GM12892 (cell line): Measurements from ENCODE around the gene ARL5A.
A peak's percentile ranks its signal among the peaks of the same experiment; 100 is the strongest.
"Not testable (repeated sequence)": the region's sequence is repeated elsewhere in the genome, so short reads cannot be mapped to it uniquely, and the experiment has no call there.

Experiments
- DNase-seq: peaks from one replicate; pipeline ENCODE4 v3.0.0; 2011; ENCODE audit not compliant: insufficient read length
- FAIRE-seq: peaks from 2 replicates; lab custom pipeline; 2011; peaks lifted over from hg19 to GRCh38; lab: Jason Lieb, UNC
- POLR2A ChIP-seq: IDR thresholded peaks from 2 replicates; pipeline ENCODE4 v1.6.1; 2011; ENCODE audit warnings: low read depth, low read length, control low read depth
- POLR2AphosphoS5 ChIP-seq: IDR thresholded peaks from 2 replicates; pipeline ENCODE4 v1.6.1; 2011; ENCODE audit warnings: low read depth, low read length, control low read depth
- TAF1 ChIP-seq: IDR thresholded peaks from 2 replicates; pipeline ENCODE4 v1.6.1; 2011; ENCODE audit warnings: low read depth, mild to moderate bottlenecking, control low read depth, low read length, borderline replicate concordance

Gene ARL5A

GRCh38 chr2:151810489-151810888, 17.7 kb downstream of the ARL5A start:
- DNase-seq: no peak
- TF ChIP-seq POLR2AphosphoS5 (no peak), TAF1 (no peak), POLR2A (no peak)
- no peak for FAIRE-seq

- FAIRE-seq: no peak
- TF ChIP-seq POLR2A (no peak), TAF1 (no peak), POLR2AphosphoS5 (no peak)
- DNase-seq: no peak
These were observed 19.2 kb downstream of the ARL5A start for GRCh38 chr2:151809073-151809383.

DNA sequence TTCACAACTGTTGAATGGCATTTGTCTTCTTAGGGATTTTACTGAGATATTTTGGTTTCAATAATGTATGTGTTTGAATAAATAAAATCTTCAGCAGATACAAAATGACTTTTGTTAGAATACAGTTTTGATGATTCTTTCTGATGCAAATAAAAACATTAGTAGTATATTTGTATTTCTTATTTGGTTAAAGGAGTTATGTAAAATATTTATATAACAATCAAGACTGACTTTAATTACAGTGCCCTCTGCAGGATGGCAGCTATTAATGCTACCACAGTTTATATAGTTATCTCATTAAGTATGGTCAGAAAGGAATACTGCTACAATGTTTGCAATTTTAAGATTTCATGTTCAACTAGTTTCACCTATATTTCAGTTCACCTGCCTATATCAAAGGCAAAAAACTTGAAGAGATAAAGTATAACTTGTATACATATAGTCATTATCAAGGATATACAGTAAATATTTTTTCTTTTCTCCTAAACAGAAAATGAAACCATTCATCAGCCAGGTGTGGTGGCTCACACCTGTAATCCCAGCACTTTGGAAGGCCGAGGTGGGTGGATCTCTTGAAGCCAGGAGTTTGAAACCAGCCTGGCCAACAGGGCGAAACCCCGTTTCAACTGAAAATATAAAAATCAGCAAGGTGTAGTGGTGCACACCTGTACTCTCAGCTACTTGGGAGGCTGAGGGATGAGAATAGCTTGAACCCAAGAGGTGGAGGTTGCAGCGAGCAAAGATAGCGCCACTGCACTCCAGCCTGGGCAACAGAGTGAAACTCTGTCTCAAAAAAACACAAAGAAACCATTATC, 19.8 kb downstream of the ARL5A start:
- FAIRE-seq (no peak), DNase-seq (no peak)
- TF ChIP-seq TAF1 (no peak), POLR2A (no peak), POLR2AphosphoS5 (no peak)

- FAIRE-seq: no peak
These were observed 22.3 kb downstream of the ARL5A start for GRCh38 chr2:151805961-151806360.

DNA sequence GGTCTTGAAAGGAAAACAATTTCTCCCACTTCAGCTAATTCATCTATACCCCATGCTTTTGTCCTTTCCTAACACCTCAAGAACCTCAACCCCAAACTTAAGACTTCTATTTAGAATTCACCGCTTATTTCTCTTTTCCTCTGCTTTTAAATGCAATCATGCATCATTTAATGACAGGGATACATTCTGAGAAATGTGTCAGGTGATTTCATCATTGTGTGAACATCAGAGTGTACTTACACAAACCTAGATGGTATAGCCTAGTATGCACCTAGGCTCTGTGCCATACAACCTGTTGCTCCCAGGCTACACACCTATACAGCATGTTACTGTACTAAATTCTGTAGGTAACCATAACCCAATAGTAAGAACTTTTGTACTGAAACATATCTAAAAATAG, 22.9 kb downstream of the ARL5A start:
- TF ChIP-seq POLR2A: no peak
- no peak for TF ChIP-seq TAF1
- TF ChIP-seq POLR2AphosphoS5: no peak
- no peak for DNase-seq
- no peak for FAIRE-seq

More at GRCh38 chr2:151805961-151806360, 22.3 kb downstream of the ARL5A start:
- no peak for DNase-seq
- no peak for TF ChIP-seq POLR2AphosphoS5
- no peak for TF ChIP-seq TAF1
- TF ChIP-seq POLR2A: no peak

DNA sequence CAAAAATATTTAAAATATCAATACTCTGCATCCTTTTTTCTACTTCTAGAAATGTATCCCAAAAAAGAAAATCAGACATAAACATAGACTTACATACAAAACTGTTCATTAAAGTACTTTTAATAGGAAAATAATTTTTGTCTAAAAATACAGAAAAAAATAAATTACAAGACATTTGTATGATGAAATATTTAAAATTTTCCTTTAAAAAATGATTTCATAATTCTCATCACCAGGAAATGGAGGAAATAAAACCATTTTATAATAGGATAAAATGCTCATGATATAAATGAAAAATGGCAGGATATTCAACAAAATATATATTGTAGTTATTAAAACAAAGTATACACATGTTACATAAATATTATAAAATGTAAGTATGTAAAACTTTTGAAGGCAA, 24.4 kb downstream of the ARL5A start:
- FAIRE-seq: no peak
- DNase-seq: no peak
- TF ChIP-seq TAF1 (no peak), POLR2AphosphoS5 (no peak), POLR2A (no peak)

GRCh38 chr2:151802315-151802714, 25.9 kb downstream of the ARL5A start:
- FAIRE-seq (no peak), DNase-seq (no peak)
- TF ChIP-seq POLR2AphosphoS5: no peak
- TF ChIP-seq POLR2A: no peak
- no peak for TF ChIP-seq TAF1

DNA sequence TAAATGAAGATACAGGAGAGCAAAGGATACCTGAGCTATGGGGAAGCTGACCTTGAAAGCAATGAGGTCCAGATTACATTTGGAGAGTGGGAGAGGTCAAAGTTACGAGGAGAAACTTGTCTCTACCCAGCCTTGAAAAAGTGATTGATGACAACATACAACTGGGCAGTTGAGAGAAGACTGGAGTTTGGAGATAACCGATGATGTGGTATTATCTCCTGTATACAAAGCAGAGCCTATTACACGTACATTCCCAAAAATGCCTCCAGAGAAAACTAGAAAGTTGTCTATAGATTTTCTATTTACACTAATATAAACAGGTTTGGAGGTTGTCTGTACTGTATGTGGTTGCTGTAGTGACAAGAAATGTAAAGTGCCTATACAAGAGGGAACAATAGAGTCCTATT, 28.3 kb downstream of the ARL5A start:
- DNase-seq (no peak), FAIRE-seq (no peak)
- TF ChIP-seq TAF1 (no peak), POLR2AphosphoS5 (no peak), POLR2A (no peak)

GRCh38 chr2:151796774-151797173, 31.4 kb downstream of the ARL5A start:
- peak; percentile 73 for FAIRE-seq
- TF ChIP-seq POLR2A (no peak), POLR2AphosphoS5 (no peak), TAF1 (no peak)
- no peak for DNase-seq

DNA sequence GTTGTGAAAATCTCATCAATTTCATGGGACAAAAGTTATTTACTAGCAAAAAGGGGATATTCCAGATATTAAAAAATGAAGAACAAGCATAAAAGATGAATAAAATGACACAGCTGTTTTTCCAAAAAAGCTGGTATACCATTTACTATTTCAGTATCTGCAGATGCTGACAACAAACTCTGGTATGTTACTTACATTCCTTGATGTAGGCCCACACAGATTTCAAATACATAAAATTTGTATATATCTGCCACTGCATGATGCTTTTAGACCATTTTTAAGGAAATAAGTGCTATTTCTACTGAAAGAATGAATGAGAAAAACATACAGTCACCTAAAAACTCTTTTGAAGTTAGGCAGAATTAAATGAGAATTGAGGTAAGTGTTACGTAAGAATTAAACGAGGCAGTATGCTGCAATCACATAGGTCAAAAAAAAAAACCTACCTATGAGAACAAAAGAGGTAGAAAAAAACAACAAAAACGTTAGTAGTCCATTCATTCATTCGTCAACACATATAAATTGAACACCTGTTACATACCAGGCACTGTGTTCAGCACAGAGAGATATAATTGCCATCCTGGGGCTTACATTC, 32.5 kb downstream of the ARL5A start:
- DNase-seq: no peak
- peak; percentile 51 for FAIRE-seq
- TF ChIP-seq TAF1 (no peak), POLR2AphosphoS5 (no peak), POLR2A (no peak)

DNA sequence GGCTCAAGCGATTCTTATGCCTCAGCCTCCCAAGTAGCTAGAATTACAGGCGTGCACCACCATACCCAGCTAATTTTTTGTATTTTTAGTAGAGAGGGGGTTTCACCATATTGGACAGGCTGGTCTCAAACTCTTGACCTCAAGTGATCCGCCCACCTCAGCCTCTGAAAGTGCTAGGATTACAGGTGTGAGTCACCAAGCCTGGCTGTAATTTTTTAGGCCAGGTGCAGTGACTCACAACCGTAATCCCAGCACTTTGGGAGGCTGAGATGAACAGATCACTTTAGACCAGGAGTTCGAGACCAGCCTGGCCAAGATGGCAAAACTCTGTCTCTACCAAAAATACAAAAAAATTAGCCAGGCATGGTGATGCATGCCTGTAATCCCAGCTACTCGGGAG, 33.8 kb downstream of the ARL5A start:
- DNase-seq, FAIRE-seq: not testable (repeated sequence)

DNA sequence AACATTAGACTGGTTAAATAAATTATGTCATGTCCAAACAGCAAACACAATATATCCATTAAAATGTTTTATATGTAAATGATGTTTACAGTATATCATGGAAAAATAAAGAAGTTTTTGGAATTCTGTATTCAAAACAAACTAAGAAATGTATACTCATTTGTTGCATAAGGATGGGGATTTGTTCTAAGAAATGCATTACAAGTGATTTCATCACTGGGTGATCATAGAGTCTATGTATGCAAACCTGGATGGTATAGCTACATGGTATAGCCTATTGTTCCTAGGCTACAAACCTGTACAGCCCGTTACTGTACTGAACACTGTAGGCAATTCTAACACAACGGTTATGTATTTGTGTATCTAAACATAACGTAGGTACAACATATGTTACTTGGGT, 35.1 kb downstream of the ARL5A start:
- TF ChIP-seq TAF1 (no peak), POLR2AphosphoS5 (no peak), POLR2A (no peak)
- DNase-seq (no peak), FAIRE-seq (no peak)

- TF ChIP-seq POLR2A (no peak), POLR2AphosphoS5 (no peak), TAF1 (no peak)
- no peak for DNase-seq
- no peak for FAIRE-seq
These were observed 35.6 kb downstream of the ARL5A start for GRCh38 chr2:151792589-151792988.
